Transverse colon (tissue), 4 donors: ENCODE results near the gene TXNRD1. TPM values are rescaled to one million over a fixed set of nuclear protein-coding genes. Genes with fewer than 3 reads are reported as not detected.

Source experiments
- DNase-seq: peaks from one replicate; pipeline ENCODE4 v3.0.0-alpha.2; 2019
- H3K27ac ChIP-seq, 4 donors: fragments of 200-600 bp; sonication (generic); 2 replicates each; pipeline ENCODE4 v1.5.1; 2016 to 2018; ENCODE audit warnings: inconsistent platforms in 4 of 4
- H3K27me3 ChIP-seq: fragments of 200-600 bp; sonication (generic); 2 replicates; pipeline ENCODE4 v1.5.1; 2017; ENCODE audit warnings: inconsistent platforms
- H3K36me3 ChIP-seq, 4 donors: fragments of 200-600 bp; sonication (generic); 2 replicates each; pipeline ENCODE4 v1.5.1; 2017 to 2019; ENCODE audit warnings: inconsistent platforms in 4 of 4
- H3K4me1 ChIP-seq, 4 donors: fragments of 200-600 bp; sonication (generic); 2 replicates each; pipeline ENCODE4 v1.5.1; 2017 to 2020; ENCODE audit warnings: inconsistent platforms in 4 of 4
- H3K4me3 ChIP-seq, 4 donors: fragments of 200-600 bp; sonication (generic); 1 replicate in 1 of 4; 2 replicates in 3 of 4; pipeline versions ENCODE4 v1.5.1 to v1.6.1; 2017 to 2019; ENCODE audit warnings: inconsistent platforms in 4 of 4
- H3K9me3 ChIP-seq, 2 donors: fragments of 200-600 bp; sonication (generic); 2 replicates each; pipeline ENCODE4 v1.5.1; 2017 to 2019; ENCODE audit warnings: inconsistent platforms in 2 of 2
- CTCF ChIP-seq, 5 experiments: fragments of 200-600 bp in 3 of 5; fragments of 450-650 bp in 2 of 5; sonication (generic) in 3 of 5; IDR thresholded peaks; 1 replicate in 2 of 5; 2 replicates in 3 of 5; pipeline ENCODE4 v1.5.1; 2016 to 2017; ENCODE audit warnings: antibody characterized with exemption in 5 of 5, inconsistent platforms in 3 of 5, mild to moderate bottlenecking in 2 of 5, moderate library complexity in 1 of 5
- EP300 ChIP-seq: sonication (generic); formaldehyde crosslinking; IDR thresholded peaks from one replicate; pipeline ENCODE4 v1.6.1; 2017; ENCODE audit warnings: antibody characterized with exemption, low read depth
- POLR2A ChIP-seq: fragments of 450-650 bp; IDR thresholded peaks from one replicate; pipeline ENCODE4 v1.6.1; 2016; ENCODE audit warnings: antibody characterized with exemption, mild to moderate bottlenecking, moderate library complexity
- POLR2AphosphoS5 ChIP-seq, 3 donors: sonication (generic); formaldehyde crosslinking; IDR thresholded peaks; one replicate each; pipeline ENCODE4 v1.6.1; 2016; ENCODE audit warnings: antibody characterized with exemption in 3 of 3
- WGBS, 2 donors: methylation state at CpG; one replicate each; pipeline ENCODE4 v1.1.5; 2018; ENCODE audit warnings: low coverage in 1 of 2; 5-methylcytosine and 5-hydroxymethylcytosine counted together
- in situ Hi-C, 4 donors: fragments of 200-750 bp; cut with MboI; loops; one replicate each; pipeline versions ENCODE4 v1.15.0 to v1.15.1; 2017; ENCODE audit warnings: low sequenced_read_pairs in 3 of 4, low pct_ligation_motif_present in 1 of 4, low pct_unique_long_range_greater_than_20kb in 1 of 4
- intact Hi-C: fragments of 100-400 bp; cut with DNase I; formaldehyde crosslinking; loops from one replicate; pipeline ENCODE4 v1.15.1; 2023; ENCODE audit warnings: low total_unique reads
- total RNA-seq, 4 donors: library from RNA; depleted of rRNA; stranded (reverse); fragments of >200 nt; gene quantifications; one replicate each; pipeline ENCODE4 v1.1.0, GENCODE V29; 2016

The TXNRD1 gene
- total RNA-seq, 4 donors from 2014 or later = 72.9 to 127 (median 122) TPM

- Histone ChIP-seq H3K36me3 (no peaks in the 10 kb centered on the region), H3K4me1 (peaks cover 0 to 3% (median 0%) of the 10 kb centered on the region in 4 donors), H3K4me3 (no peak overlapping the region), H3K9me3 (peaks cover 0 to 4% of the 10 kb centered on the region in 2 donors), H3K27me3 (no peaks in the 10 kb centered on the region), H3K27ac (no peak overlapping the region)
- no peak for TF ChIP-seq EP300
- no peak for TF ChIP-seq POLR2AphosphoS5 (IDR thresholded peaks at IDR 0.05)
- no peak for TF ChIP-seq POLR2A
- no peak for TF ChIP-seq CTCF (IDR thresholded peaks at IDR 0.05)
- no peak for DNase-seq
- in situ Hi-C loops = no loop called here
- 67 to 86% methylated on average over 2 of the region's 2 CpGs for WGBS, 2 donors
- intact Hi-C loops = no loop called here
Observed at GRCh38 chr12:104197264-104197663, 18.3 kb upstream of the TXNRD1 start.

- DNase-seq = no peak
- 67 to 84% methylated on average over 2 of the region's 2 CpGs for WGBS, 2 donors
- H3K27me3 ChIP-seq = no peaks in the 10 kb centered on the region
- peaks cover 0 to 3% (median 0%) of the 10 kb centered on the region in 4 donors for H3K4me1 ChIP-seq
- H3K9me3 ChIP-seq = peaks cover 0 to 4% of the 10 kb centered on the region in 2 donors
- no peak overlapping the region for H3K4me3 ChIP-seq
- H3K27ac ChIP-seq = no peak overlapping the region
- H3K36me3 ChIP-seq = no peaks in the 10 kb centered on the region
- TF ChIP-seq CTCF (IDR thresholded peaks at IDR 0.05) = no peak
- intact Hi-C loops = loop anchor here (5.0 kb wide), 1 partner anchor 157 kb away; no protein-coding TSS in a partner anchor
- in situ Hi-C loops = loop anchor here (5.0 to 25.0 kb wide), 6 partner anchors 155 to 1187 kb away; no protein-coding TSS in a partner anchor
Observed at GRCh38 chr12:104199964-104200363, 15.6 kb upstream of the TXNRD1 start.

GRCh38 chr12:104201238-104202001 is 14.2 kb upstream of the TXNRD1 start:
- peaks cover 0 to 3% (median 0%) of the 10 kb centered on the region in 4 donors for H3K4me1 ChIP-seq
- no peaks in the 10 kb centered on the region for H3K27me3 ChIP-seq
- peak; percentile 73 to 83 (median 75) for TF ChIP-seq CTCF (IDR thresholded peaks at IDR 0.05)
- no peak for TF ChIP-seq POLR2AphosphoS5 (IDR thresholded peaks at IDR 0.05)
- DNase-seq = peak; percentile 26
- H3K9me3 ChIP-seq = peaks cover 0 to 4% of the 10 kb centered on the region in 2 donors
- intact Hi-C loops (loop anchor here (5.0 kb wide), 1 partner anchor 156 kb away; no protein-coding TSS in a partner anchor), in situ Hi-C loops (loop anchor here (5.0 to 25.0 kb wide), 6 partner anchors 153 to 1186 kb away; no protein-coding TSS in a partner anchor)
- no peak overlapping the region for H3K27ac ChIP-seq
- no peaks in the 10 kb centered on the region for H3K36me3 ChIP-seq
- WGBS, 2 donors = 20 to 27% methylated on average over 2 to 3 of the region's 3 CpGs
- H3K4me3 ChIP-seq = no peak overlapping the region

- H3K9me3 ChIP-seq = peaks cover 0 to 3% of the 10 kb centered on the region in 2 donors
- H3K36me3 ChIP-seq = no peaks in the 10 kb centered on the region
- in situ Hi-C loops = loop anchor here (5.0 to 25.0 kb wide), 6 partner anchors 150 to 1182 kb away; no protein-coding TSS in a partner anchor
- H3K4me1 ChIP-seq = no peaks in the 10 kb centered on the region
- TF ChIP-seq POLR2A = no peak
- no peak for TF ChIP-seq EP300
- TF ChIP-seq CTCF (IDR thresholded peaks at IDR 0.05) = no peak
- TF ChIP-seq POLR2AphosphoS5 (IDR thresholded peaks at IDR 0.05) = no peak
- WGBS, 2 donors = 70 to 86% methylated on average over 4 to 19 of the region's 19 CpGs
- intact Hi-C loops = loop anchor here (5.0 kb wide), 1 partner anchor 152 kb away; no protein-coding TSS in a partner anchor
- no peak overlapping the region for H3K27ac ChIP-seq
- no peaks in the 10 kb centered on the region for H3K27me3 ChIP-seq
- no peak overlapping the region for H3K4me3 ChIP-seq
- DNase-seq = no peak
Observed at GRCh38 chr12:104204690-104205480, 10.7 kb upstream of the TXNRD1 start.
